Retinal pigment epithelial cell (primary cell): ENCODE results near the gene MCM3.

Experiments used
- DNase-seq: peaks from one replicate; pipeline ENCODE4 v3.0.0-alpha.2; 2010; ENCODE audit warnings: low read depth
- H3K4me3 ChIP-seq: 2 replicates; pipeline ENCODE4 v1.5.1; 2011; ENCODE audit warnings: mild to moderate bottlenecking, low read length, control low read depth, moderate library complexity
- CTCF ChIP-seq: conservative IDR thresholded peaks from 2 replicates; pipeline ENCODE4 v1.5.1; 2011; ENCODE audit warnings: low read depth, low read length, control low read depth, inconsistent platforms

MCM3 gene

GRCh38 chr6:52254731-52255378, 29.7 kb downstream of the MCM3 start:
- DNase-seq = no peak
- TF ChIP-seq CTCF = no peak
- H3K4me3 ChIP-seq = no peak overlapping the region

- no peak overlapping the region for H3K4me3 ChIP-seq
- TF ChIP-seq CTCF = no peak
- DNase-seq = no peak
Observed at GRCh38 chr6:52253494-52253893, 31.0 kb downstream of the MCM3 start.

- DNase-seq = no peak
- no peak overlapping the region for H3K4me3 ChIP-seq
- no peak for TF ChIP-seq CTCF
Observed at GRCh38 chr6:52251113-52251512, 33.4 kb downstream of the MCM3 start.

GRCh38 chr6:52249078-52249477, 35.5 kb downstream of the MCM3 start:
- TF ChIP-seq CTCF = no peak
- H3K4me3 ChIP-seq = no peak overlapping the region
- DNase-seq = no peak

GRCh38 chr6:52245425-52245824, 39.1 kb downstream of the MCM3 start:
- TF ChIP-seq CTCF = no peak
- no peak for DNase-seq
- H3K4me3 ChIP-seq = no peak overlapping the region

- no peak within 1 kb of the TSS for H3K4me3 ChIP-seq
- no peak for TF ChIP-seq CTCF
- DNase-seq = no peak
Observed at GRCh38 chr6:52244400-52244799, 40.1 kb downstream of the MCM3 start, which contains the start of gene IL17F. Gene IL17F, minus strand, starts transcription at chr6:52244500. Its CDS starts 71 bp downstream, at chr6:52244429.

GRCh38 chr6:52243282-52243893, 41.2 kb downstream of the MCM3 start:
- TF ChIP-seq CTCF = no peak
- DNase-seq = no peak
- no peak overlapping the region for H3K4me3 ChIP-seq
